SK-N-SH treated with all-trans-retinoic acid at 6 μM for 48 hours (cell line): ENCODE measurements around the gene ETV4.
A peak's percentile ranks its signal among the peaks of the same experiment; 100 is the strongest.

Experiments used
- ATAC-seq: fragments of 200-7000 bp; cut with Tn5 transposase; 3 replicates; pipeline ENCODE4 v1.9.1; 2020; ENCODE audit warnings: mild to moderate bottlenecking, moderate library complexity
- ARNTL ChIP-seq: fragments of 450-650 bp; formaldehyde crosslinking; IDR thresholded peaks from 2 replicates; pipeline ENCODE4 v1.5.0; 2020; ENCODE audit warnings: low read depth, mild to moderate bottlenecking, moderate library complexity, borderline replicate concordance
- BACH2 ChIP-seq: fragments of 250-450 bp; sonication (Bioruptor Pico); IDR thresholded peaks from 2 replicates; pipeline ENCODE4 v1.9.0; 2021; ENCODE audit warnings: mild to moderate bottlenecking, borderline replicate concordance
- CREB5 ChIP-seq: fragments of 250-450 bp; sonication (Bioruptor Pico); IDR thresholded peaks from 2 replicates; pipeline ENCODE4 v1.5.1; 2020; ENCODE audit warnings: low read depth, mild to moderate bottlenecking, moderate library complexity
- CSDC2 ChIP-seq: fragments of 250-450 bp; sonication (Bioruptor Pico); IDR thresholded peaks from 2 replicates; pipeline ENCODE4 v1.5.0; 2020; ENCODE audit warnings: mild to moderate bottlenecking, moderate library complexity
- CSRNP3 ChIP-seq: fragments of 250-450 bp; sonication (Bioruptor Pico); IDR thresholded peaks from 2 replicates; pipeline ENCODE4 v1.5.1; 2021; ENCODE audit warnings: mild to moderate bottlenecking, moderate library complexity
- ESRRG ChIP-seq: fragments of 250-450 bp; sonication (Bioruptor Pico); IDR thresholded peaks from 2 replicates; pipeline ENCODE4 v1.6.1; 2021; ENCODE audit warnings: mild to moderate bottlenecking
- GLIS3 ChIP-seq: fragments of 250-450 bp; sonication (Bioruptor Pico); IDR thresholded peaks from 2 replicates; pipeline ENCODE4 v1.5.0; 2020; ENCODE audit warnings: mild to moderate bottlenecking, moderate library complexity
- ISL1 ChIP-seq: fragments of 250-450 bp; sonication (Bioruptor Pico); IDR thresholded peaks from 2 replicates; pipeline ENCODE4 v2.1.2; 2022; ENCODE audit warnings: mild to moderate bottlenecking, moderate library complexity
- OSR1 ChIP-seq: fragments of 250-450 bp; sonication (Bioruptor Pico); IDR thresholded peaks from 2 replicates; pipeline ENCODE4 v1.8.0; 2022; ENCODE audit warnings: moderate library complexity, mild to moderate bottlenecking, inconsistent platforms
- POU6F1 ChIP-seq: fragments of 250-450 bp; sonication (Bioruptor Pico); IDR thresholded peaks from 2 replicates; pipeline ENCODE4 v1.8.0; 2021; ENCODE audit warnings: low read depth, mild to moderate bottlenecking, moderate library complexity, borderline replicate concordance
- TCF4 ChIP-seq: fragments of 250-450 bp; sonication (Bioruptor Pico); IDR thresholded peaks from 2 replicates; pipeline ENCODE4 v1.8.0; 2021; ENCODE audit warnings: mild to moderate bottlenecking, moderate library complexity, borderline replicate concordance
- TOX ChIP-seq: fragments of 250-450 bp; sonication (Bioruptor Pico); IDR thresholded peaks from 2 replicates; pipeline ENCODE4 v1.8.0; 2021; ENCODE audit warnings: mild to moderate bottlenecking, moderate library complexity, borderline replicate concordance
- ZFP3 ChIP-seq: fragments of 250-450 bp; sonication (Bioruptor Pico); IDR thresholded peaks from 2 replicates; pipeline ENCODE4 v1.5.0; 2020; ENCODE audit warnings: mild to moderate bottlenecking, moderate library complexity
- ZNF565 ChIP-seq: fragments of 450-650 bp; formaldehyde crosslinking; conservative IDR thresholded peaks from 2 replicates; pipeline ENCODE4 v1.5.0; 2020; ENCODE audit warnings: low read depth, mild to moderate bottlenecking, moderate library complexity
- ZNF70 ChIP-seq: fragments of 450-650 bp; formaldehyde crosslinking; IDR thresholded peaks from 2 replicates; pipeline ENCODE4 v1.5.0; 2020; ENCODE audit warnings: mild to moderate bottlenecking, moderate library complexity
- ZNF8 ChIP-seq: fragments of 450-650 bp; formaldehyde crosslinking; IDR thresholded peaks from 2 replicates; pipeline ENCODE4 v1.5.0; 2020; ENCODE audit warnings: mild to moderate bottlenecking, moderate library complexity

Gene ETV4

GRCh38 chr17:43483674-43484551 lies 62.2 kb downstream of the ETV4 start, which contains the start of gene DHX8:
DHX8 (plus strand) TSS chr17:43483975; CDS start chr17:43484038, 63 bp downstream.
- peak; percentile 99 for ATAC-seq
- no peak for TF ChIP-seq ZNF8 (CRISPR knock-in tag)
- no peak for TF ChIP-seq CREB5 (CRISPR knock-in tag)
- no peak for TF ChIP-seq GLIS3 (CRISPR knock-in tag)

GRCh38 chr17:43482103-43483012 lies 63.8 kb downstream of the ETV4 start:
- TF ChIP-seq OSR1 (CRISPR knock-in tag): no peak
- no peak for TF ChIP-seq POU6F1
- TF ChIP-seq ZFP3 (CRISPR knock-in tag): no peak
- no peak for TF ChIP-seq CREB5 (CRISPR knock-in tag)
- TF ChIP-seq ARNTL (CRISPR knock-in tag): no peak
- no peak for TF ChIP-seq ISL1
- TF ChIP-seq CSDC2 (CRISPR knock-in tag): no peak
- TF ChIP-seq BACH2: no peak
- TF ChIP-seq TOX (CRISPR knock-in tag): no peak
- no peak for TF ChIP-seq ZNF565 (CRISPR knock-in tag)
- TF ChIP-seq GLIS3 (CRISPR knock-in tag): no peak
- ATAC-seq: no peak

GRCh38 chr17:43479948-43480347 lies 66.2 kb downstream of the ETV4 start:
- TF ChIP-seq TCF4 (CRISPR knock-in tag) (no peak), POU6F1 (no peak), CSRNP3 (no peak), CSDC2 (CRISPR knock-in tag) (no peak), GLIS3 (CRISPR knock-in tag) (no peak), ESRRG (no peak), ZFP3 (CRISPR knock-in tag) (no peak), ARNTL (CRISPR knock-in tag) (no peak), CREB5 (CRISPR knock-in tag) (no peak), ZNF70 (no peak), OSR1 (CRISPR knock-in tag) (no peak)

More at GRCh38 chr17:43479948-43480347, 66.2 kb downstream of the ETV4 start:
- ATAC-seq: no peak
